RWPE1 (cell line): Measurements from ENCODE around the gene SLC38A10.

Experiments
- CTCF ChIA-PET: fragments of 350-600 bp; sonication (Branson Sonifier 250); formaldehyde crosslinking; extraction: SDS; loops from one replicate; lab custom pipeline; 2021; lab: Yijun Ruan, JAX
- POLR2A ChIA-PET: fragments of 400-600 bp; formaldehyde crosslinking; extraction: SDS; loops from one replicate; lab custom pipeline; 2020; ENCODE audit warnings: antibody characterized with exemption; ENCODE audit not compliant: low non-redundant PET; lab: Yijun Ruan, JAX
- DNase-seq: peaks from one replicate; pipeline ENCODE4 v3.0.0; 2012; ENCODE audit warnings: low spot score
- H3K27ac ChIP-seq: fragments of 450-650 bp; 2 replicates; pipeline ENCODE4 v1.5.1; 2017
- TF ChIP-seq, protein P1 (sequence below): fragments of 450-650 bp; conservative IDR thresholded peaks from 2 replicates; pipeline ENCODE4 v1.5.1; 2017; ENCODE audit warnings: low read depth, mild to moderate bottlenecking

The SLC38A10 gene

GRCh38 chr17:81261096-81261495 lies 34.0 kb downstream of the SLC38A10 start:
- ChIA-PET POLR2A (no interaction called here), CTCF (interaction anchor here (0.5 kb wide), 1 partner anchor 80 kb away, joined by 3 read pairs; no protein-coding TSS in a partner anchor)
- DNase-seq = no peak
- TF ChIP-seq, protein P1, sequence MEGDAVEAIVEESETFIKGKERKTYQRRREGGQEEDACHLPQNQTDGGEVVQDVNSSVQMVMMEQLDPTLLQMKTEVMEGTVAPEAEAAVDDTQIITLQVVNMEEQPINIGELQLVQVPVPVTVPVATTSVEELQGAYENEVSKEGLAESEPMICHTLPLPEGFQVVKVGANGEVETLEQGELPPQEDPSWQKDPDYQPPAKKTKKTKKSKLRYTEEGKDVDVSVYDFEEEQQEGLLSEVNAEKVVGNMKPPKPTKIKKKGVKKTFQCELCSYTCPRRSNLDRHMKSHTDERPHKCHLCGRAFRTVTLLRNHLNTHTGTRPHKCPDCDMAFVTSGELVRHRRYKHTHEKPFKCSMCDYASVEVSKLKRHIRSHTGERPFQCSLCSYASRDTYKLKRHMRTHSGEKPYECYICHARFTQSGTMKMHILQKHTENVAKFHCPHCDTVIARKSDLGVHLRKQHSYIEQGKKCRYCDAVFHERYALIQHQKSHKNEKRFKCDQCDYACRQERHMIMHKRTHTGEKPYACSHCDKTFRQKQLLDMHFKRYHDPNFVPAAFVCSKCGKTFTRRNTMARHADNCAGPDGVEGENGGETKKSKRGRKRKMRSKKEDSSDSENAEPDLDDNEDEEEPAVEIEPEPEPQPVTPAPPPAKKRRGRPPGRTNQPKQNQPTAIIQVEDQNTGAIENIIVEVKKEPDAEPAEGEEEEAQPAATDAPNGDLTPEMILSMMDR = no peak
- H3K27ac ChIP-seq = no peak overlapping the region

- no peak for DNase-seq
- CTCF ChIA-PET = interaction anchor here (0.5 kb wide), 1 partner anchor 81 kb away, joined by 3 read pairs; no protein-coding TSS in a partner anchor
- POLR2A ChIA-PET = no interaction called here
- TF ChIP-seq, protein P1 = no peak
- H3K27ac ChIP-seq = no peak overlapping the region
Observed at GRCh38 chr17:81260641-81261040, 34.5 kb downstream of the SLC38A10 start.

DNA sequence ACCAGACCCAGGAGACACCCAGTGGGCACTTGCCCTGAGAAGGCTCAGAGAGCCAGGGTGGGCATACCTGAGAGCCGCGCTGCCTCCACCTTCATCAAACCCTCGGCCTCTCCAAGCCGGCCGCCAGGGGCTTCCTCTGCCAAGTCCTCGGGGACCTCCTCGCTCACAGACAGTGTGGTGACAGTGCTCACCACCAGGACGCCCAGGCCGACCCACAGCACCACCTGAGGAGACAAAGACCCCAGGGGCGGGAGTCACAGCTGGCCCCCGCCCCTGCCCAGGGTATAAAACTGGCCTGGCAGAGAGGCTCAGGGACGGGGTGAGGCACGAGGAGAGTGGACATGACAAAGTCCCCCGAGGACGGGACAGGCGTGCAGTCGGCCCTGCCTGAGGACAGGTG lies 34.9 kb downstream of the SLC38A10 start:
- CTCF ChIA-PET = no interaction called here
- DNase-seq = no peak
- POLR2A ChIA-PET = no interaction called here
- no peak overlapping the region for H3K27ac ChIP-seq
- TF ChIP-seq, protein P1 = no peak

- TF ChIP-seq, protein P1 = no peak
- ChIA-PET POLR2A (no interaction called here), CTCF (interaction anchor here (0.6 kb wide), 2 partner anchors 116 to 225 kb away, joined by 3 read pairs; no protein-coding TSS in a partner anchor)
- no peak overlapping the region for H3K27ac ChIP-seq
- DNase-seq = no peak
Observed at GRCh38 chr17:81259058-81259605, 36.0 kb downstream of the SLC38A10 start.

GRCh38 chr17:81258292-81258691 lies 36.8 kb downstream of the SLC38A10 start:
- TF ChIP-seq, protein P1 = no peak
- DNase-seq = no peak
- ChIA-PET POLR2A (no interaction called here), CTCF (interaction anchor here (0.6 kb wide), 2 partner anchors 34 to 115 kb away, joined by 3 read pairs; no protein-coding TSS in a partner anchor)
- no peak overlapping the region for H3K27ac ChIP-seq

GRCh38 chr17:81257533-81257932 lies 37.6 kb downstream of the SLC38A10 start:
- TF ChIP-seq, protein P1 = no peak
- no peak for DNase-seq
- H3K27ac ChIP-seq = 0 out of 2 replicates have a peak overlapping the region, but pooled peaks have one; percentile 91
- ChIA-PET POLR2A (no interaction called here), CTCF (no interaction called here)
